IMR-90 (cell line): Measurements from ENCODE around the gene TATDN2. TPM values are rescaled to one million over a fixed set of nuclear protein-coding genes. Genes with fewer than 3 reads are reported as not detected.

Experiments
- ATAC-seq: fragments of 200-7000 bp; cut with Tn5 transposase; 2 replicates; pipeline ENCODE4 v1.9.1; 2020; ENCODE audit warnings: low read depth, mild to moderate bottlenecking, moderate library complexity
- BruUV-seq: library from RNA; stranded (reverse); fragments of 400-500 nt; replicated peaks from 2 replicates; lab custom pipeline; 2021; lab: Mats Ljungman, UMichigan
- CTCF ChIA-PET: fragments of 300-600 bp; formaldehyde crosslinking; extraction: SDS; loops from one replicate; lab custom pipeline; 2021; ENCODE audit warnings: antibody characterized with exemption; lab: Yijun Ruan, JAX
- POLR2A ChIA-PET: fragments of 300-600 bp; sonication (Branson Sonifier 250); formaldehyde crosslinking; loops from one replicate; lab custom pipeline; 2022; ENCODE audit warnings: antibody characterized with exemption; ENCODE audit not compliant: unreplicated experiment; lab: Charles Lee
- DNase-seq: peaks from one replicate; pipeline ENCODE4 v3.0.0; 2013
- H2AFZ ChIP-seq: replicated peaks from 2 replicates; pipeline ENCODE3; 2013; ENCODE audit warnings: low read length, mild to moderate bottlenecking; ENCODE audit not compliant: poor library complexity
- H2AK5ac ChIP-seq: 2 replicates; pipeline ENCODE4 v1.6.1; 2013; ENCODE audit warnings: low read depth, low read length, inconsistent platforms
- H2AK9ac ChIP-seq: replicated peaks from 2 replicates; pipeline ENCODE3; 2013; ENCODE audit warnings: mild to moderate bottlenecking, low read depth, low read length, moderate library complexity; ENCODE audit not compliant: poor library complexity
- H2BK120ac ChIP-seq: 2 replicates; pipeline ENCODE4 v1.6.1; 2013; ENCODE audit warnings: low read depth, low read length, inconsistent platforms
- H2BK15ac ChIP-seq: 3 replicates; pipeline ENCODE4 v1.6.1; 2013; ENCODE audit warnings: low read depth, low read length, inconsistent platforms
- H2BK20ac ChIP-seq: 2 replicates; pipeline ENCODE4 v1.6.1; 2013; ENCODE audit warnings: low read depth, mild to moderate bottlenecking, inconsistent platforms, low read length, moderate library complexity
- H2BK5ac ChIP-seq: 2 replicates; pipeline ENCODE4 v1.6.1; 2013; ENCODE audit warnings: mild to moderate bottlenecking, low read depth, low read length, inconsistent platforms; ENCODE audit not compliant: poor library complexity, severe bottlenecking
- H3K14ac ChIP-seq: replicated peaks from 2 replicates; pipeline ENCODE4 v1.6.1; 2013; ENCODE audit warnings: low read depth, low read length, inconsistent platforms
- H3K18ac ChIP-seq: 2 replicates; pipeline ENCODE4 v1.6.1; 2013; ENCODE audit warnings: low read depth, low read length, control low read depth
- H3K23ac ChIP-seq: 2 replicates; pipeline ENCODE4 v1.6.1; 2013; ENCODE audit warnings: low read depth, low read length, inconsistent platforms
- H3K27ac ChIP-seq: 2 replicates; pipeline ENCODE4 v1.5.1; 2013; ENCODE audit warnings: mild to moderate bottlenecking, control low read depth, low read length; ENCODE audit not compliant: insufficient read depth
- H3K27me3 ChIP-seq: 2 replicates; pipeline ENCODE4 v1.6.1; 2013; ENCODE audit warnings: low read length; ENCODE audit not compliant: control insufficient read depth, insufficient read depth
- H3K36me3 ChIP-seq: 2 replicates; pipeline ENCODE4 v1.6.1; 2013; ENCODE audit warnings: low read length, mixed read lengths; ENCODE audit not compliant: control insufficient read depth, insufficient read depth
- H3K4ac ChIP-seq: 2 replicates; pipeline ENCODE4 v1.6.1; 2013; ENCODE audit warnings: low read depth, low read length, inconsistent platforms
- H3K4me1 ChIP-seq: 2 replicates; pipeline ENCODE4 v1.6.1; 2013; ENCODE audit warnings: low read length, mixed read lengths; ENCODE audit not compliant: control insufficient read depth, insufficient read depth
- H3K4me2 ChIP-seq: 2 replicates; pipeline ENCODE4 v1.6.1; 2013; ENCODE audit warnings: low read depth, mild to moderate bottlenecking, control low read depth, low read length, moderate library complexity
- H3K4me3 ChIP-seq: 2 replicates; pipeline ENCODE4 v1.5.1; 2013; ENCODE audit warnings: low read depth, mild to moderate bottlenecking, control low read depth, low read length, moderate library complexity; ENCODE audit not compliant: insufficient read depth
- H3K56ac ChIP-seq: 2 replicates; pipeline ENCODE4 v1.6.1; 2013; ENCODE audit warnings: low read length, inconsistent platforms; ENCODE audit not compliant: insufficient read depth; ENCODE audit errors: extremely low read depth
- H3K79me1 ChIP-seq, 2 experiments: 2 replicates each; pipeline ENCODE4 v1.6.1; 2013; ENCODE audit warnings: low read length in 2 of 2, inconsistent platforms in 1 of 2, low read depth in 1 of 2
- H3K9ac ChIP-seq: 2 replicates; pipeline ENCODE4 v1.6.1; 2013; ENCODE audit warnings: low read depth, low read length, control low read depth
- H3K9me1 ChIP-seq: 2 replicates; pipeline ENCODE4 v1.6.1; 2013; ENCODE audit warnings: low read length, inconsistent platforms; ENCODE audit not compliant: insufficient read depth
- H3K9me3 ChIP-seq: 2 replicates; pipeline ENCODE4 v1.6.1; 2013; ENCODE audit warnings: low read length; ENCODE audit not compliant: control insufficient read depth, insufficient read depth
- H4K20me1 ChIP-seq: 2 replicates; pipeline ENCODE4 v1.6.1; 2013; ENCODE audit warnings: low read length, inconsistent platforms; ENCODE audit not compliant: insufficient read depth
- H4K5ac ChIP-seq: 2 replicates; pipeline ENCODE4 v1.6.1; 2013; ENCODE audit warnings: mild to moderate bottlenecking, low read depth, low read length, control low read depth
- H4K8ac ChIP-seq, 2 experiments: 2 replicates each; pipeline ENCODE4 v1.6.1; 2013; ENCODE audit warnings: low read depth in 2 of 2, low read length in 2 of 2, control low read depth in 1 of 2, inconsistent platforms in 1 of 2
- H4K91ac ChIP-seq: 2 replicates; pipeline ENCODE4 v1.6.1; 2013; ENCODE audit warnings: low read depth, low read length, inconsistent platforms; ENCODE audit not compliant: insufficient read depth
- BHLHE40 ChIP-seq: fragments of 150-350 bp; IDR thresholded peaks from 2 replicates; pipeline ENCODE4 v1.6.1; 2016; ENCODE audit warnings: mild to moderate bottlenecking, low read depth, low read length
- CEBPB ChIP-seq: IDR thresholded peaks from 2 replicates; pipeline ENCODE4 v1.6.1; 2012; ENCODE audit warnings: low read depth, low read length, improper control_type of control experiment
- POLR2A ChIP-seq: IDR thresholded peaks from 2 replicates; pipeline ENCODE4 v1.6.1; 2012; ENCODE audit warnings: mild to moderate bottlenecking, low read depth, low read length
- SMC3 ChIP-seq: fragments of 150-350 bp; IDR thresholded peaks from 2 replicates; pipeline ENCODE4 v1.6.1; 2016; ENCODE audit warnings: low read depth, mild to moderate bottlenecking, antibody characterized with exemption, low read length, moderate library complexity
- WGBS, 2 experiments: methylation state at CpG; one replicate each; pipeline versions ENCODE4 v1.1.5 to v1.1.7; 2013; ENCODE audit warnings: missing lambda C conversion rate in 2 of 2; ENCODE audit not compliant: insufficient read length in 1 of 2; ENCODE audit errors: extremely low coverage in 2 of 2; 5-methylcytosine and 5-hydroxymethylcytosine counted together
- dilution Hi-C: fragments of 300-500 bp; cut with HindIII; formaldehyde crosslinking; loops from one replicate; pipeline ENCODE4 v1.14.3; 2018; ENCODE audit warnings: low sequenced_read_pairs; ENCODE audit not compliant: unreplicated experiment
- in situ Hi-C: fragments of 300-500 bp; cut with MboI; formaldehyde crosslinking; loops from 3 replicates; pipeline ENCODE4 v1.14.3; 2019; ENCODE audit warnings: low sequenced_read_pairs, inconsistent platforms, mixed read lengths
- intact Hi-C: fragments of 100-400 bp; cut with micrococcal nuclease; formaldehyde crosslinking; loops from 2 replicates; pipeline ENCODE4 v1.10.0; 2022
- polyA plus RNA-seq, 3 experiments: library from polyadenylated mRNA; depleted of rRNA; stranded (reverse); fragments of >200 nt; gene quantifications; 2 replicates each; pipeline ENCODE4 v1.2.3, GENCODE V29; 2012; ENCODE audit warnings: low replicate concordance in 1 of 3
- total RNA-seq: library from RNA; depleted of rRNA; stranded (reverse); fragments of >200 nt; gene quantifications from 2 replicates; pipeline ENCODE4 v1.2.3, GENCODE V29; 2012
- TF ChIP-seq, protein P1 (sequence below): conservative IDR thresholded peaks from 2 replicates; pipeline ENCODE4 v1.5.1; 2012; ENCODE audit warnings: mild to moderate bottlenecking, low read depth, low read length, improper control_type of control experiment
- TF ChIP-seq, protein P2 (sequence below): fragments of 150-350 bp; IDR thresholded peaks from 2 replicates; pipeline ENCODE4 v1.6.1; 2017; ENCODE audit warnings: mild to moderate bottlenecking, antibody characterized with exemption, low read length, low read depth

Gene TATDN2
- total and polyA plus RNA-seq, 2 of the 4 experiments (the other 2 are of a cell fraction) = 9.0 to 18.8 TPM

DNA sequence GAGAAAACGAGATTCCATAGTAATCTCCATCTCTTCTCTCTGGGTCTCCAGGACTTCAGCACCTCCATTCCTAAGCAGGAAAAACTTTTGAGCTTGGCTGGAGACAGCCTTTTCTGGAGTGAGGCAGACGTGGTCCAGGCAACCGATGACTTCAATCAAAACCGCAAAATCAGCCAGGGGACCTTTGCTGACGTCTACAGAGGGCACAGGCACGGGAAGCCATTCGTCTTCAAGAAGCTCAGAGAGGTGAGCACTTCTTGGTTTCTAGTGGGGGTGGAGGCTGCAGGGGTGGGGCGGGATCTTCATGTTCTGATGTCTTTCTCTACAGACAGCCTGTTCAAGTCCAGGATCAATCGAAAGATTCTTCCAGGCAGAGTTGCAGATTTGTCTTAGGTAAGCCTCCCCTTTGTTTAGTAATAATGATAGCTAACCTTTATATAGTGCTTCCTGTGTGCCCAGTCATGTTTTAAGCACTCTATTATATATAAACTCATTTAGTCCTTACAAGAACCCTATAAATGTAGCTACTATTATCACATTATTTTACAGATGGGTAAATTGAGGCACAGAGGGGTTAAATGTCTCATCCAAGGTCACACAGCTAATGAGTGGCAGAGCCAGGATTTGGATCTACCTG is 35.0 kb upstream of the TATDN2 start:
- dilution Hi-C loops = no loop called here
- H2AFZ ChIP-seq = no peak overlapping the region
- peak overlapping the region; percentile 35; the same call in 1 of the 2 replicates for H3K18ac ChIP-seq
- H2BK5ac ChIP-seq = peak overlapping the region; percentile 66
- POLR2A ChIA-PET = no interaction called here
- H3K4ac ChIP-seq = no peak overlapping the region
- no peak overlapping the region for H2AK5ac ChIP-seq
- no TSS peak for BruUV-seq
- H3K9me3 ChIP-seq = peaks cover 4% of the 10 kb centered on the region; the same call in 1 of the 2 replicates
- H2BK15ac ChIP-seq = peak overlapping the region; percentile 63; the same call in 1 of the 3 replicates
- H4K20me1 ChIP-seq = no peaks in the 10 kb centered on the region
- in situ Hi-C loops = no loop called here
- H2BK120ac ChIP-seq = peak overlapping the region; percentile 58; the same call in 1 of the 2 replicates
- no peaks in the 10 kb centered on the region for H3K9me1 ChIP-seq
- H3K4me2 ChIP-seq = no peak overlapping the region
- H3K56ac ChIP-seq = no peak overlapping the region
- ATAC-seq = no peak
- DNase-seq = peak; percentile 81
- no peaks in the 10 kb centered on the region for H3K4me1 ChIP-seq
- H3K79me1 ChIP-seq = peaks cover 0 to 6% of the 10 kb centered on the region in 2 experiments; a peak in 3 of 4 replicates
- peak overlapping the region; percentile 25; the same call in 1 of the 2 replicates for H2BK20ac ChIP-seq
- H4K8ac ChIP-seq = peak overlapping the region; percentile 19 to 65
- intact Hi-C loops = no loop called here
- no peak overlapping the region for H3K9ac ChIP-seq
- H3K14ac ChIP-seq = no peak overlapping the region
- no peak overlapping the region for H3K4me3 ChIP-seq
- H4K5ac ChIP-seq = peak overlapping the region; percentile 60; the same call in 1 of the 2 replicates
- TF ChIP-seq, protein P1, sequence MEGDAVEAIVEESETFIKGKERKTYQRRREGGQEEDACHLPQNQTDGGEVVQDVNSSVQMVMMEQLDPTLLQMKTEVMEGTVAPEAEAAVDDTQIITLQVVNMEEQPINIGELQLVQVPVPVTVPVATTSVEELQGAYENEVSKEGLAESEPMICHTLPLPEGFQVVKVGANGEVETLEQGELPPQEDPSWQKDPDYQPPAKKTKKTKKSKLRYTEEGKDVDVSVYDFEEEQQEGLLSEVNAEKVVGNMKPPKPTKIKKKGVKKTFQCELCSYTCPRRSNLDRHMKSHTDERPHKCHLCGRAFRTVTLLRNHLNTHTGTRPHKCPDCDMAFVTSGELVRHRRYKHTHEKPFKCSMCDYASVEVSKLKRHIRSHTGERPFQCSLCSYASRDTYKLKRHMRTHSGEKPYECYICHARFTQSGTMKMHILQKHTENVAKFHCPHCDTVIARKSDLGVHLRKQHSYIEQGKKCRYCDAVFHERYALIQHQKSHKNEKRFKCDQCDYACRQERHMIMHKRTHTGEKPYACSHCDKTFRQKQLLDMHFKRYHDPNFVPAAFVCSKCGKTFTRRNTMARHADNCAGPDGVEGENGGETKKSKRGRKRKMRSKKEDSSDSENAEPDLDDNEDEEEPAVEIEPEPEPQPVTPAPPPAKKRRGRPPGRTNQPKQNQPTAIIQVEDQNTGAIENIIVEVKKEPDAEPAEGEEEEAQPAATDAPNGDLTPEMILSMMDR = no peak
- TF ChIP-seq, protein P2, sequence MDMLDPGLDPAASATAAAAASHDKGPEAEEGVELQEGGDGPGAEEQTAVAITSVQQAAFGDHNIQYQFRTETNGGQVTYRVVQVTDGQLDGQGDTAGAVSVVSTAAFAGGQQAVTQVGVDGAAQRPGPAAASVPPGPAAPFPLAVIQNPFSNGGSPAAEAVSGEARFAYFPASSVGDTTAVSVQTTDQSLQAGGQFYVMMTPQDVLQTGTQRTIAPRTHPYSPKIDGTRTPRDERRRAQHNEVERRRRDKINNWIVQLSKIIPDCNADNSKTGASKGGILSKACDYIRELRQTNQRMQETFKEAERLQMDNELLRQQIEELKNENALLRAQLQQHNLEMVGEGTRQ = no peak
- TF ChIP-seq CEBPB (no peak), SMC3 (no peak), BHLHE40 (peak; percentile 66; the same call in 1 of the 2 replicates), POLR2A (no peak)
- no peak overlapping the region for H3K23ac ChIP-seq
- peak overlapping the region; percentile 13 for H2AK9ac ChIP-seq
- no peaks in the 10 kb centered on the region for H3K27me3 ChIP-seq
- WGBS, 2 experiments = no CpG with 5 or more reads among the region's 9 CpGs
- H4K91ac ChIP-seq = peak overlapping the region; percentile 21; the same call in 1 of the 2 replicates
- H3K27ac ChIP-seq = peak overlapping the region; percentile 37; the same call in 1 of the 2 replicates
- CTCF ChIA-PET = no interaction called here
- H3K36me3 ChIP-seq = peaks cover 10% of the 10 kb centered on the region
